GM23248 (cell line): ENCODE results near the gene CDAN1.

ENCODE experiments used
- EZH2 ChIP-seq: fragments of 200-600 bp; sonication (generic); IDR thresholded peaks from 2 replicates; pipeline ENCODE4 v1.6.1; 2018; ENCODE audit warnings: antibody characterized with exemption, mild to moderate bottlenecking; ENCODE audit not compliant: insufficient read depth, poor library complexity, severe bottlenecking
- EZH2phosphoT487 ChIP-seq: fragments of 200-600 bp; sonication (generic); IDR thresholded peaks from 2 replicates; pipeline ENCODE4 v1.6.1; 2018; ENCODE audit warnings: antibody characterized with exemption, moderate library complexity, mild to moderate bottlenecking, low read depth; ENCODE audit not compliant: insufficient read depth

DNA sequence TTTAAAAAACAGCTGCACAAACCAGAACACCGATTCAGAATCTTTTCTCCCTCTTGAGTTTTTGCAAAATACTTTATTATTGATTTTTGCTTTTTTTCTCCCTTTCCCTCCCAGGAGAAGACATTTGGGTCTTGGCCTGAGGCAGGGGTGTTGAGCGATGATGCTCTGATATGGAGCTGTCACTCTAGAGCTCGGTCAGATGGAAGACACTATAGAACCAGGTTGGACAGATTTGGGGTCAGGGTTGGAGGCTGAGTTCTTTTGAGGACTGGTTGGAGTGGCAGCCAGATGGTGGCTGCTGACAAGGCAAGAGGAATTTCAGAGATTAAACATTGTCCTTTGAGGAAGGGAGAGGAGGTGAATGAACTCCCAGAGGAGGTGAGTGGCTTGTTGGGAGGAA lies 16.9 kb downstream of the CDAN1 start:
- TF ChIP-seq EZH2 (no peak), EZH2phosphoT487 (no peak)
